Tibial nerve (tissue), 4 donors: Measurements from ENCODE around the gene FBXW12. TPM values are rescaled to one million over a fixed set of nuclear protein-coding genes. Genes with fewer than 3 reads are reported as not detected.

Experiments
- DNase-seq, 2 donors: peaks; one replicate each; pipeline ENCODE4 v3.0.0-alpha.2; 2019; ENCODE audit warnings: low spot score in 2 of 2
- H3K27ac ChIP-seq, 4 donors: fragments of 200-600 bp; sonication (generic) in 3 of 4; one replicate each; pipeline ENCODE4 v1.5.1; 2017 to 2019; ENCODE audit warnings: mild to moderate bottlenecking in 1 of 4
- H3K27me3 ChIP-seq, 2 donors: fragments of 200-600 bp; sonication (generic) in 1 of 2; one replicate each; pipeline versions ENCODE4 v1.5.1 to v1.6.0; 2017 to 2019
- H3K36me3 ChIP-seq, 3 donors: fragments of 200-600 bp; sonication (generic); one replicate each; pipeline ENCODE4 v1.5.1; 2018 to 2019
- H3K4me1 ChIP-seq, 4 donors: fragments of 200-600 bp; sonication (generic) in 3 of 4; one replicate each; pipeline ENCODE4 v1.5.1; 2017 to 2019
- H3K4me3 ChIP-seq, 4 donors: fragments of 200-600 bp; sonication (generic) in 3 of 4; one replicate each; pipeline ENCODE4 v1.5.1; 2017 to 2019; ENCODE audit warnings: mild to moderate bottlenecking in 1 of 4, moderate library complexity in 1 of 4
- H3K9me3 ChIP-seq, 4 donors: fragments of 200-600 bp; sonication (generic) in 3 of 4; one replicate each; pipeline ENCODE4 v1.5.1; 2017 to 2019
- CTCF ChIP-seq, 5 experiments: fragments of 200-600 bp in 3 of 5; fragments of 450-650 bp in 2 of 5; sonication (generic) in 3 of 5; IDR thresholded peaks; one replicate each; pipeline ENCODE4 v1.5.1; 2016 to 2019; ENCODE audit warnings: antibody characterized with exemption in 5 of 5, mild to moderate bottlenecking in 3 of 5, moderate library complexity in 2 of 5
- EP300 ChIP-seq, 2 donors: sonication (generic); formaldehyde crosslinking; IDR thresholded peaks; one replicate each; pipeline ENCODE4 v1.6.1; 2017; ENCODE audit warnings: antibody characterized with exemption in 2 of 2, mild to moderate bottlenecking in 1 of 2
- POLR2A ChIP-seq, 2 donors: fragments of 450-650 bp; IDR thresholded peaks; one replicate each; pipeline ENCODE4 v1.6.1; 2017; ENCODE audit warnings: antibody characterized with exemption in 2 of 2, mild to moderate bottlenecking in 2 of 2, moderate library complexity in 2 of 2
- WGBS, 2 donors: methylation state at CpG; one replicate each; pipeline ENCODE4 v1.1.5; 2018; 5-methylcytosine and 5-hydroxymethylcytosine counted together
- total RNA-seq, 4 donors: library from RNA; depleted of rRNA; stranded (reverse); fragments of >200 nt; gene quantifications; one replicate each; pipeline ENCODE4 v1.1.0, GENCODE V29; 2016

The FBXW12 gene
- total RNA-seq, 4 donors from 2014 or later: not detected

- 76 to 78% methylated on average over 6 of the region's 6 CpGs for WGBS, 2 donors
- Histone ChIP-seq H3K36me3 (no peaks in the 10 kb centered on the region), H3K9me3 (peaks cover 0 to 2% (median 0%) of the 10 kb centered on the region in 4 donors), H3K4me1 (no peaks in the 10 kb centered on the region), H3K27me3 (no peaks in the 10 kb centered on the region), H3K27ac (no peak overlapping the region), H3K4me3 (no peak overlapping the region)
- no peak for DNase-seq
- TF ChIP-seq CTCF (IDR thresholded peaks at IDR 0.05) (no peak), EP300 (IDR thresholded peaks at IDR 0.05) (no peak), POLR2A (IDR thresholded peaks at IDR 0.05) (no peak)
Observed at GRCh38 chr3:48352546-48352945, 19.5 kb upstream of the FBXW12 start.

- Histone ChIP-seq H3K4me3 (no peak overlapping the region), H3K36me3 (no peaks in the 10 kb centered on the region), H3K4me1 (no peaks in the 10 kb centered on the region), H3K27me3 (no peaks in the 10 kb centered on the region), H3K9me3 (peaks cover 0 to 10% (median 0%) of the 10 kb centered on the region in 4 donors), H3K27ac (no peak overlapping the region)
- 90 to 91% methylated on average over 4 of the region's 4 CpGs for WGBS, 2 donors
- no peak for DNase-seq
- TF ChIP-seq EP300 (IDR thresholded peaks at IDR 0.05) (no peak), POLR2A (IDR thresholded peaks at IDR 0.05) (no peak), CTCF (IDR thresholded peaks at IDR 0.05) (no peak)
Observed at GRCh38 chr3:48353987-48354386, 18.0 kb upstream of the FBXW12 start.

- WGBS, 2 donors: 65 to 75% methylated on average over 1 of the region's 1 CpG
- DNase-seq: no peak
- TF ChIP-seq CTCF (IDR thresholded peaks at IDR 0.05): no peak
- TF ChIP-seq EP300 (IDR thresholded peaks at IDR 0.05): no peak
- TF ChIP-seq POLR2A (IDR thresholded peaks at IDR 0.05): no peak
- Histone ChIP-seq H3K4me3 (no peak overlapping the region), H3K9me3 (peaks cover 0 to 12% (median 2%) of the 10 kb centered on the region in 4 donors), H3K4me1 (no peaks in the 10 kb centered on the region), H3K27me3 (no peaks in the 10 kb centered on the region), H3K36me3 (no peaks in the 10 kb centered on the region), H3K27ac (no peak overlapping the region)
Observed at GRCh38 chr3:48356419-48356818, 15.6 kb upstream of the FBXW12 start.

- H3K4me1 ChIP-seq: no peaks in the 10 kb centered on the region
- H3K27ac ChIP-seq: no peak overlapping the region
- no peak overlapping the region for H3K4me3 ChIP-seq
- no peak for DNase-seq
- no peak for TF ChIP-seq POLR2A (IDR thresholded peaks at IDR 0.05)
- TF ChIP-seq CTCF (IDR thresholded peaks at IDR 0.05): no peak
- no peak for TF ChIP-seq EP300 (IDR thresholded peaks at IDR 0.05)
- H3K36me3 ChIP-seq: no peaks in the 10 kb centered on the region
- H3K9me3 ChIP-seq: peaks cover 0 to 26% (median 5%) of the 10 kb centered on the region in 4 donors
- H3K27me3 ChIP-seq: no peaks in the 10 kb centered on the region
Observed at GRCh38 chr3:48361928-48362327, 10.1 kb upstream of the FBXW12 start.

GRCh38 chr3:48364840-48365239 lies 7.2 kb upstream of the FBXW12 start:
- Histone ChIP-seq H3K4me1 (no peaks in the 10 kb centered on the region), H3K9me3 (peaks cover 0 to 16% (median 5%) of the 10 kb centered on the region in 4 donors), H3K27ac (no peak overlapping the region), H3K27me3 (no peaks in the 10 kb centered on the region), H3K36me3 (no peaks in the 10 kb centered on the region), H3K4me3 (no peak overlapping the region)
- no peak for DNase-seq
- TF ChIP-seq CTCF (IDR thresholded peaks at IDR 0.05): no peak
- TF ChIP-seq EP300 (IDR thresholded peaks at IDR 0.05): no peak
- no peak for TF ChIP-seq POLR2A (IDR thresholded peaks at IDR 0.05)
- WGBS, 2 donors: 71 to 82% methylated on average over 1 of the region's 1 CpG
